ENCODE measurements around the gene RIC3.

The RIC3 gene

DNA sequence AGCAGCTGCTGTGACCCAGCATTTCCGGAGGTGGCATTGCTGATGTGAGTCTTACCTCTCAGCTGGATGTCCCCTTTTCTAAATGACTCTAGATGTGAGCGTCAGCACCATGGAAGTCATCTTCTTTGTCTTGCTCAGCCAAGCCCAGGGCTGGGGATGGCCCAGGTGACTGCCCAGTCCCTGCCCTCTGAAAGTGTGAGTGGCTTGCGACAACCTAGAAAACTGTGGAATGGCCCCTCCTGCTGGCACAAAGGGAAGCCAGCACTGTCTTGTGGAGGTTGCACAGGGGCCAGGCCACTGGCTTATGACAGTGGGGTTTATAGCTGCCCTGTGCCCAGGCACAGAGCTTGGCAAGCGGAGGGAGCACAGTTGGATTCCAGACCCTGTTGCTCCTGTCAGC lies 81.6 kb downstream of the RIC3 start:
- no peak for DNase-seq (ENCODE audit: low read depth)

DNA sequence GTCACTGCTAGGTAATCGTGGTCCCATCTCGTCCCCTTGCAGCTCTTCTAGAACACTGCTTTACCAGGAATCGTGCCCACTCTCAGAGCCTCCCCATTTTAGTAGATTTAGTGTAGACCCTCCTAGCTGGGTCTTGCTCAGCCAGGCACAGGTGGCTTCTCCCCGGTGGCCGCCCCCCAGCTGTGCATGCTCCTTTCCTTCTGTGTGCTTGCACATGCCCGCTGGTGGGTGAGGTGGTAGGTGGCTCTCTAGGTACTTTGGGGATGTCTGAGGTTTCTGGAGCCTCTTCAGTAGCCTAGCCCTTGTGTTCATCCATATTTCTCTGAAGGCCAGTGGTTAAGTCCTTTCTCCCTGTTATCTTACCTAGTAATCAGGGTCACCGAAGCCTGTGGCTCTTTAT lies 82.3 kb downstream of the RIC3 start:
- no peak for DNase-seq (ENCODE audit: low read depth)

DNA sequence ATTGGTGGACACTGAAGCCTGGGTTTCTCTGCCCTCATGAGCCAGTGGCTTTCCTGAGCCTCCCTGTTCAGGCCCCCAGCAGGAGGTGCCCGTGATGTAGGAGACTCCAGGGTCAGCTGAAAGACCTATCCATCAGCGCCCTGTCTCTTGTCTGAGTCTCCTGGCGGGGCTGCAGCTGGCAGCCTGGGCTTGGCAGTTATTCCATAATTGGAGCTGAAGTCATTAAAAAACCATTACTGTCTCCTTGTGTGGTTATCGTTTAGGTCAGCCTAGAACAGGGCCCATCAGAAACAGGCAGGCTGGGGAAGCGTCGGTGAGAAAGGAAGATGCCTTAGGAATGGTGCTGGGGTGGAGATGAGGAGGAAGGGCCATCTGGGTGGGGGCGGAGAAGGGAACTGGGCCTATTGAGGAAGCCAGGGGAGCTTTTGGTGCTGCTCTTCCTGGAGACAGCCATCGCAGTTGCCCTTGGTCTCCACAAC lies 82.8 kb downstream of the RIC3 start:
- DNase-seq (ENCODE audit: low read depth): no peak

DNA sequence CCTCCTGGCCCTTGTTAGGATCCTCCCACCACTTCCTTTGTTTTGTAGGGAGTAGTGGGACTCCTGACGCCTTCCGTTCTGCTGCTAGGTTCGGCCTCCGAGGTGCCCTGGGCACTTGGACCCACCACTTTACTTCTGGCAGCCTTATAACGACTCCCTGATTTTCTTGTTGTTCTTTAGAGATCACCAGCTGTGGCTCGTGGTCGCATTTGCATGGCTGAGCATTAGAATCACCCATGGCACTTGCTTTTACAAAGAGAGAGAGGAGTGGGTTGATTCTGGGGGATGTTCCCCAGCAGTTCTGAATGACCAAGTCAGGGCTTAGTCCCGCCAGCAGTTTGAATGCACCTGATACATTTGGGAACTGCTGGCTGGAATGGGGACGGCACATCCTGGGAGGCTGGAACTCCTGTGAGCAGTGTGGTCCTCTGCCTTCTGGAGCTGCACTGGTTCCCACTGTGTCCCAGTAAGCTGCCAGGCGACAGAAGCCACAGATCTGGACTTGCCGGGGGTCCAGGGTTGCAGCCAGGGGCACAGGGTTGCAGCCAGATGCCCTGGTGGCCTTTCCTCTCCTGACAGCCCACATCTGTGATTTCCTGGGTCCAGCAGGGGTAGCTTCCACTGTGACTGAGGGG lies 83.7 kb downstream of the RIC3 start:
- DNase-seq (ENCODE audit: low read depth): no peak

DNA sequence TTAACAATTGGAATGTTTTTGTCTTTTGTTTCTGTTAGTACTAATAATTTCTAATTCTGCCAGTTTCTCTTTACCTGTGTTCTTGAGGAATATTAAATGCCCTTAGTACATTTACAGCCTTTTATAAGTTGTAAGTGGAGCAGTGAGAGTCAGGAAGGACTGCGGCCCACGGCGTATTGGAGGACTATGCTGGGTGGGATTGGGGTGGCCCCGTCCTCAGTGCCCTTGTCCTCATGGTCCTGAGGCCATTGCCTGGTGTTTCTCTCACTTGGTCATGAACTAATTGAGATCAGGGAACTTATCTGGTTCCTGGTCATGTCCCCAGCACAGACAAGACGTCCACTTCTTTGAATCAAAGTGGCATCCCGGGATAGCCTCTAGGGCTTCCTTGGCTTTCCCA lies 84.5 kb downstream of the RIC3 start:
- DNase-seq (ENCODE audit: low read depth): no peak

DNA sequence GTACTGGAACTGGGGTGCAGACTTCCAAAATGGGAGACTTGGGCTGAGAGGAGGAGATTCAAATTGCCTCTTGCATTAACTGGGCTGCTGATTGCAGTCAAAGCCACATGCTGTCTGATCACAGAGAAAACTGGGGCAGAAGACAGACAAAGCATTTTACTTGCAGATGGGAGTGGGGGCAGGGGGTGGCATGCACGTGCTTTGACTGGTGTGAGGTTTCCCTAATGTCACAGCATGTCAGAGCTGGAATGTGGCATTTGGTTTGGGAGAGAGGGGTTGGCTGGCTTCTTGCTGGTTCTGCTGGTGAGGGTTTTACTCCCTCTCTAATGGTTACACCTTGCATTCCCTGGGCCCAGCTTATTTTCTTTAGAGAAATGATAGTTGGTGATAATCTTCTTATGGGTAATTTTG lies 84.9 kb downstream of the RIC3 start:
- no peak for DNase-seq (ENCODE audit: low read depth)

DNA sequence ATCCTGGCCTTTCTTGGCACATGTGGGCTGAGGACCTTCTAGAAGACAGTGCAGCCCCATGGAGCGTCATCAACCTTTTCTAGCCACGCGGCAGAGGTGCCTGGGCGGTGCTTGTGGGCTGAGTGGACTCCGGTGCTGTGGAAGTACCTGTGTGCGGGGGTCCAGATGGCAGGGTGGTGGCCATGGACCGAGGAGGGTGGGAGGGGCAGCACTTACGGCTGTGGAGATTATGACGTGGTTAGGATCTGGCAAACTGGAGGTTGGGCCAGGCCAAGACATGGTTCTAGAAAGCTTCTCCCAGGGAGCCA lies 85.8 kb downstream of the RIC3 start:
- no peak for DNase-seq (ENCODE audit: low read depth)

DNA sequence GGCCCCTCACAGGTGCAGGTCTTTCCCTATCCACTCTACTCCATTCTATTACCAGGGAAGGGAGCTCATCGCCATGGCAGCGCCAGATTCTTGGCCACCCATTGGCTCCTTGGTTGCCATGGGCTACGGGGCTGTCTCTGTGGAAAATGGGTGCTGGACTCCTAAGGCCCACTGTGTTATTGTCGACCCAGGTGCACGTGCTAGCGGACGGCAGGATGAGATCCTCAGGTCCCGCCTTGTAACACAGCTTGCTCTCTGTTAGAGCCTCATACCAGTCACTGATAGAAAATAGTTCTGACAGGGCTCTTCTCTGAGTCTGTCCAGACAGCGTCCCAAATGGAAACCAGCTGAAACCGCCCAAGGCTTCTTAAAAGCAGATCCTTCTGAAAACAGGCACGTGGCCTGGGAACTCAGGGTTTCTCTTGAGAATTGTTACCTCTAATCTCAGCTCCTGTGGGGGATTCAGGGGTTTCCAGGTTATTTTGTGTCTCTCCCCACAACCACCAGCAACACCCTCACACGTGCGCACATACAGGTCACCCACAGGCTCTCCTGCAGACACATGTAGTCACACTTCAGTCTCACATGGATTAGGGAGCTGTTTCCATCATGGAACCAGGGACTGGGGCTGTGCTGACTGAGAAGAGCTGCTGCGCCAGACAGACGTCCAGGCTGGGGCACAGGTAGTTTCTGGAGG lies 86.3 kb downstream of the RIC3 start:
- DNase-seq (ENCODE audit: low read depth): no peak

DNA sequence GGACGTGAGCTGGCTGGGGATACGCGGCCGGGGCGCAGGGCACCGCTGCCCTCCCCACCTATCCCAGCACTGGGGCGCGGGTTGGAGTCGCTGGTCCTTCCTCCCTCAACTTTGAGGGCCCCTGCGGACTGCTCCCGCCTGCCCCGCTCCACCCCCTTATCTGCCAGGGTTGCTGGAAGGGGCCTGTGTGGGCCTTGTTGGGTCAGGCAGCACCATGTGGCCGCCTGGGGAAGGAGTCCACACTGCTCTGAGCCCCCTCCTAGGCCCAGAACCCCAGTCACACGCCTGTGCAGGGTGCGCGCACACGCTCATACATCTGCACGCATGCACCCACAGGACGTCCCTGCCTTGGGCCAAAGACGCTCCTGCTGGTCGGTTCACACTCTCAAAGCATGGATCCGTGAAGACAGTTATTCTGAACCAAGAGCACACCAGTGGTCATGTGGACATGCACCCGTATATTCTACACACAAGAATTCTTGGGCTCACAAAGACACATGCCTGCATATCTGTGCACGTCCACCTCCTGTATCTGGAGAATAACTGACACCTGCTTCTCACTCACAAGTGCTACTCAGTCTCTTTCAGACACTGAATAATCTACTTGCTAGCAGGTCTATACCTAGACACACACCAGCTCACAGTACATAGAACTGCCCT lies 87.1 kb downstream of the RIC3 start:
- DNase-seq (ENCODE audit: low read depth): no peak

DNA sequence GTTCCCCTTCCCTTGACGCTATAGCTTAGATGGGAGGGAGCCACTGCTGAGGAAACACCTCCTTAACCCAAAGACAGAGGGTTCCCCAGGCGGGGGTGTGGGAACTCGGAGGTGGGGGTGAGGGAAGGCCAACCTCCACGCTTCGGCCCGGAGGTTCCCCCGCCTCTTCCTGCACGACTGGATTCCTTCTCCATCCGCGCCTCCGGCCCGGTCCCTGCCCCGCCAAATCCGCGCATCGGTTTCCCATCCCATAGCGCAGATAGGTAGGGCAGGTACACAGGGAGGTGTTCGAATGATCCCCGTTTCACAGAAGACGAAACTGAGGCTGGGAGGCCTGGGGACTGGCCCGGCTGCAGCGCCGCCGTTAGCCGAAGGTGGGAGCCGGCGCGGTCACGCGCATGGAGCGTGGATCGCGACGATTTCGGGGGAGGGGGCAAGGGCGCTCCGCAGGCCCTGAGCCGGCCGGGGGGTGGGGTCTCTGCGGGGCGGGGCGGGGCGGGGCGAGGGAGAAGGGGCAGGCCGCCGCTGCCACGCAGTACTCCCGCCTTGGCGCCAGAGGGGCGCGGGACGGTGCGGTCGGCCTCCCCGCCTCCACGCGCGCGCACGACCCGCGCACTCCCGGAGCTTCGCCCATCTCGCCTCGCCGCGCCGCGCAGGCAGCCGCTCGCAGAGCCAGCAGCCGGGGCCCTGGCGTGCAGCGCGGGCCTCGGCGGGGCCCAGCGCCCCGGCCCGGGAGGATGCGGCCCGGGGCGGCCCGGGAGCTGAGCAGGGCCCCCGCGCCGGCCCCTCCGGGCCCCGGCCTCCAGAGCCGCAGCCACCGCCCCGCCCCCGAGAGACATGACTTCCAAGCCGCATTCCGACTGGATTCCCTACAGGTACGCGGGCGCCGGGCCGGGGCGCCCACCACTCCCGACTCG lies 87.9 kb downstream of the RIC3 start, which contains the start of gene TUB:
TSS of gene TUB (plus strand) at position 538 of the 917 bp plus-strand sequence. CDS start at position 838, 300 bp downstream.
- no peak for DNase-seq (ENCODE audit: low read depth)

DNA sequence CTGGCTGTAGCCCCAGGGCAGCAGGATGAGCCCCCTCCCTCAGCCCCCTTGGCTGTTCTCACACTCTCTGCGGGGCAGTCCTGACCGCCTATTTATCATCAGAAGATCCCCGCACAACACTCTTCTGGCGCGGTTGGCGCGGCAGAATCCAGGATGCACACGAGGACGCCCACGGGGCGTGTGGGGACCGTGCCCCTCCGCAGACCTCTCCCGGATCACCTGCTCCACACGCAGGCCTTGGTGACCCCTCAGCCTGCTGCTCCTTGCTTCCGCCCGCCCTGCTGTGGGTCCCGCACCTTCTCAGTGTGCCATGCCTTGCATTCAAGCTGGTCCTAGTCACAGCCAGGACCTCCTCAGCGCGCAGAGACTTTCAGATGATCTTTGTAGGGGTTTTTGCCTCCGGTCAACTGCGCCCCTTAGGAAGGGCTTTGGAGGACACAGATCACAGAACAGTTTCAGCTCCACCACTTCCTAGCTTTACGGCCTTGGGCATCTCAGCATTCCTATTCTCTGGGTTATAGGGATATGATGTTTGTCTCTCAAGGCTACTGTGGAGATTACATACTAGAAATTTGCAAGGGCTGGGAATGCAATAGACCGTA lies 88.7 kb downstream of the RIC3 start:
- DNase-seq (ENCODE audit: low read depth): no peak

DNA sequence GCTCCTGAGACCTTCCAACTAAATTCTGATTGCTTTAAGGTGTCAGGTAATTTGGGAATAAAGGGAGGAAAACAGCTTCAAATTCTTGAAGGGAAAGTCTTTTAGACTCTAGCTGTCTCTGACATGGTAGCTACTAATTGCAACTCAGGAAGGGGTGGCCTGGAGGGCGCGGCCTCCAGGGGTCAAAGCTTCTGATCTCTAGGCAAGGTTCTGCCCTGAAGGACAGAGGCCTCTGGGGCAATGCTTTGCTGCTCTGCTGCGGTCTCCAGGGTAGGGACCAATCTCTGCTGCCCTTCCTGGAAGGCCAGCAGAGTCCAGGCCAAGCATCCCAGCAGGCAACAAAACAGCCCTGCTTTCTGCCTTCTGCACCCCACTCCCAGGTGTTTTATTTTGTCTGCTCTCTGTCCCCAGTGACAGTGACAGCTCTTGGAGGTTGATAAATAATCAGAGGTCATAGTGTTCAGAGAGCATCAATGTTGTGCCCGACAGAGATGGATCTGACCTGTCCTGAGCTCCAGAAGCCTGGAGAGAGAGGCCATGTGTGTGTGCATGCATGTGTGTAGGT lies 89.6 kb downstream of the RIC3 start:
- no peak for DNase-seq (ENCODE audit: low read depth)

DNA sequence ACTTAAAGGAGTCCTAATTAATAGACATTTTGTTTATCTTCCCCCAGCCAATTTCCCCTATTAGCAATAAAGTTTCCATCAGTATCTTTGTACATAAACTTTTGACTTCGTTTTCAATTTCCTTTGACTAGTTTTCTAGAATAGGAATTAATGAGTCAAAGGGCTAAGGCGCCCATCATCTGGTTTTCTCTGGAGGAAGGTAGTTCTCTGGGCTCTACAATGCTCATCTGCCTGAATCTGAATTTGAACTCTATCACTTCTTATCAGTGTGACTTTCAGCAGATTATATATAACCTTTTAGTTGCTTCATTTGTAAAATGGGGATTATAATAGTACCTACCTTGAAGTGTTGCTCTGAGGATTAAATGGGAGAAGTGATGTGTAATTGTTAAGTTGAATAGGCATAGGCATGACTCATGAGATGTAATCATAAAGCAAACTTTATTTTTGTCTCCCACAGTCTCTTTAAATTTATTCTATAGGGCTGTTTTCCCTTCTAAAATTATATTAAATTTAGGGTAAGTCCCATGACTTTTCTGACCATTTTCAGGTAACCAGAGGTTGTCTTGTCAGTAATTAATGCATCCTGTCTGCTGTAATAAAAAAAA lies 93.6 kb downstream of the RIC3 start:
- no peak for DNase-seq (ENCODE audit: low read depth)

DNA sequence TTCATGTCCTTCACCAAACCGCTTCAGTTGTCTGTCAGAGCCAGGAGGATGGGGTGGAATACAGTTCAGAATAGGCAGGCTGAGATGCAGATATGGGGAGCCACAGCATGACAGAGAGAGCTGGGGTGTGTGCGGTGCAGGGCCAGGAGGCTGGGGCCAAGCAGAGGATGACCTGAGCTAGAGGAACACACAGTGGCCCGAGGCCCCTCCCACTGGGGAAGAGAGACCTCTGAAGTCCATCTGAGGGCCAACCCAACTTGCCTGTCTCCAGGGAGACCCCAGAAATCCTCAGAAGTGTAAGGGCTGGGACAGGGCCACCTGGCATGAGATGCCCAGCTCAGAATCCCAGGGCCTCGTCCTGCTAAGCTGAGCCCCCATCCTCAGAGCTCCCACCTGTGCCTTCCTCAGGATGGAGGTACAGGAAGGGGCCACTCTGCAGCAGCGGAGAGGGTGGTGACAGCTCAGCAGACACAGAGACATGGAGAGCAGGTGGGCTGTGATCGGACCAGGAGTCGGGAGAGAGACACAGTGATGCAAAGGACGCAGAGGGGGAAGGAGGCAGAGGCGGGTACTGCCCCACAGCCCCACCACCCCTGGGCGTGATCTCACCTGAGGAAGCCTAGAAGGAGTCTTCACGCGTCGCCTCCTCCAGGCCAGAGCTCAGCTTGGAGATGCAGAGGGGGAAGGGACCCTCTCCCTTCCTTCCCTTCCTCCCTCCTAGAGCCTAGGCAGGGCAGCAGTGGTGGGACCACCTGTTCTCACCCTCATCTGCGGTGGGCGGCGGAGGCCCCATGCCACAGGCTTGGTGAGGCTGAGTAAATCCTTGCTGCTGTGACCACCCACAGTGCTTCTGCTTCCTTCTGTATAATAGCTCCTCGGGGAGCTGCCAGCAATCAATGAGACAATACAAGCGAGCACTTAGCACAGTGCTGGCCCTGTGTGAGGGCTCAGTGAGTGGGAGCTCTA lies 96.9 kb downstream of the RIC3 start:
- no peak for DNase-seq (ENCODE audit: low read depth)

DNA sequence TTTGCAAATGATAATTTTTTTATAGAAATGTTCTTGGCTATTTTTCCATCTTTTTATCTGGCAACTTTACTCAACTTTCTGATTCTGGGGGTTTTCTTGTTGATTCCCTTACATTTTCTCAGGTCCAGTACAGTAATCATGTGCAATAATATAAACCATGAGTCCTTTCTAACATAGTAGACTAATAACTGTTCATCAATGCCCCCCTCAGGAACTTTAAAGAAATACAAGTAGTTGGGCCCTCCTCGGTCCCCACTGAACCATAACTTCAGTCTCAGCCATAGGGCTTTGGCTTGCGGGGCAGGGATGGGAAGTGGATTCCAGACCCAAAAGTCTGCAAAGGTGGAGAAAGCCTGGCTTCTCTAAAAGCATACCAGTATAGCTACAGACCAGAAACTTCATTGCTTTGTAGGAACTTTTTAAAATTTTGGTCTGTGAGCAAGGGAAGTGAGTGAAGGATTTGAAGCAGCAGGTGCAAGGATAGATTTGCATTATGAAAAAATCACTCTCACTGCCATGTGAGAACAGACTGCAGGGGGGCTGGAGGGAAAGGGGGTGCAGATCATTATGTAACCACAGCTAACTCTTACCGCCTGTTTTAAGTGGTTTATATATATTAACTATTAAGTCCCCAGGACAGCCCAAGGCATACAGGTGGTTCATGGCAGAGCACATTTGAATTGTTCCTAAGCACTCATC lies 98.3 kb downstream of the RIC3 start:
- no peak for DNase-seq (ENCODE audit: low read depth)

DNA sequence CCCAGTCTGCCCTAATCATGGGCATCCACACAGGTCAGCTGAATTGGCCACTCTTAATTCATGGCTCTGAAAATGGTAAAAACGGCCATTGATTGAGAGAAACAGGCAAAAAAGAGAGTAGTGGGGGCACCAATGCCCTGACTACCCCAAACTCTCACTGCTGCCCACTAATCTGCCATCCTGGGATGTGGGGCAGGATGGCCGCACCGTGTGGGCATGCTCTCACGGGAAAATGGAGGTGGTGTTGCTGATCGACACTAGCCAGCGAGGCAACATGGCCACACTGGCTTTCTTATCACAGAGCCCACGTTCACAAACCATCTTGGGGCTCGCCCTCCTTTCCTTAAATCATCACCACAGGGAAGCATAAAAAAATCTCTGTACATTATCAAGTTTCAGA lies 99.1 kb downstream of the RIC3 start:
- no peak for DNase-seq (ENCODE audit: low read depth)

DNA sequence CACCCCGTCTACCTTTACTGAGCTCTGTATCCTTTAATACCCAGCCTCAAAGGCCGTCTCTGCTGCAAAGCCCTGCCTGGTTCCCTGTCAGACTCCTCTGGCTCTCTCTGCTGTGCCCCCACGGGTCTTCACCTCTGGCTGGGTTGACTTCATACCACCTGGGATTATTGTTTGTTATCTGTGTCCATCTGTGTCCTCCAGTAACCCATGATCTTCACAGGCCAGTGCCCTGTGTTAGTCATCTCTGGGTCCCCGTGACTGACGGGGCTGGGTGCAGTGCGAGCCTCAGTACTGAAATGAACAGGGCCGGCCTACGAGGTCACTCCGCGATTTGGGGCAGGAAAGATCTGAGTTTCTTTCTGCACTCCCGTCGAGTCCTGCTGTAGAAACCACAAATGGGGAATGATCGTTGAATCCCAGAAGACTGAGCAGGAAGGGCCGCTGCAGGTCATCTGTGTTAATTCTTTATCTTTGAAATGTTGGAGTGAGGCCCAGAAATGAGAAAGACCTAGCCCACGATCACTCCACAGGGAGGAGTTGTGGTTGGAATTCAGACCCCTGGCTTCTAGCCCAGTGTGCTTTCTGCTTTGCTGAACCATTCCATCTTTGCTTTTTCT lies 100.1 kb downstream of the RIC3 start:
- DNase-seq (ENCODE audit: low read depth): no peak

DNA sequence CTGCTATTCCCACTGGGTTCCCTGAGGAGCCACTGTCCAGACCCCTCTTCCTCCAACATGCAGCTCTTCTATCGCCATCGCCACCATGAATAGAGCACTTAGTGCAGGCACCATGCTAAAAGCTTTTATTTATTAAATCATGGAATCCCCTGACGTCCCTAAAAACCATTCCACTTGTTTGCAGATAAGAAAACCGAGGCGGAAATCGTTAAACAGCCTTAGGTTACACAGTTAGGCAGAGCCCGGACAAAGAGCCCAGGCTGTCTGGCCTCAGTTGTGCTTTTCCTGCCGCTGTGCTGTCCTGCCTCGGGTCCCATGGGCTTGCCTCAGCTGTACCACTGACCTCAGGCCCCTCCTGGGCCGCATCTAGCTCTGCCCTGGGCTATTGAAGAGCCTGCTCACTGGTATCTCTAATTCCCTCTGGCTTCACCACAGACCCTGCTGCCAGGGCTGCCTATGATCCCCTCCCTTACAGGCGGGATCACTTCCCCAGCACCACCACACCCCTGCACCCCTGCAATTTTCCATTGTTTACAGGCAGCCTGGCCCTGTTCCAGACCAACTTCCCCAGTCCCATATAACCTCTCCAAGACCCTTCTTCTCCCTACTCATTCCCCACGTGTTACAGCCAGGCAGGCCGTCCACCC lies 100.8 kb downstream of the RIC3 start:
- DNase-seq (ENCODE audit: low read depth): no peak

Data from stimulated activated CD8-positive, alpha-beta memory T cell treated with anti-CD3 and anti-CD28 coated beads, Interleukin-12 subunit alpha, Interleukin-12 subunit beta, amount 100 ng/mL, for 4 hours (primary cell).